ENCODE data around the gene HAUS3. TPM values are rescaled to one million over a fixed set of nuclear protein-coding genes. Genes with fewer than 3 reads are reported as not detected.

HAUS3 gene
- total RNA-seq, 1 donor, result 18.9 TPM

DNA sequence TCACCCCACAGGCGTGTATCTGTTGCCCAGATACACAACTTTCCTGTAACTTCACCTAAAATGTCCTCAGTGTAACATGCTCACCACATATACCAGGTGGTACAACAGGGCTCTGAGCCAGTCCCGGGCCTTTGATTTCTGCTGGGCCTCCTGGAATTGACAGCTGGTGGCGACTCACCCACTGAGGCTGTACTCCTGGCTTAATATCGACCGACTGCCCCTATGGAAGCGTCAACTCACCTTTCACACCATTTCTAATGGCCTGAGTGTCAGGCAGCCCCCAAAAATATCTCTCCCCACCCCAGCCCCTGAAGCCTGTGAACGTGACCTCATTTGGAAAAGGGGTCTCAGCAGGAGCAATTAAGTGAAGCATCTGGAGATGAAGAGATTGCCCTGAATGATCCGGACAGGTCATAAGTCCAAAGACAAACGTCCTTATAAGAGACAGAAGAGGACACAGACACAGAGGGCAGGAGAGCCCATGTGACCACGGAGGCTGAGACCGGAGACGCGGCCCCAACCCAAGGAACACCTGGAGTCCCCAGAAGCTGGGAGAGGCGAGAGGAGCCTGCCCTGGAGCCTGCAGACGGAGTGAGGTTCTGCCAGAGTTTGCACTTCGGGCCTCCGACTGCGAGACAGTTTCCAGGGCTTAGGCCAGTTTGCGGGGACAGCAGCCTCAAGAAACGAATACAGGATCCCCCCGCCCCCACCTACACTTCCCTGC lies 32.6 kb upstream of the HAUS3 start:
- DNase-seq (ENCODE audit: low read depth), result no peak
- TF ChIP-seq, protein P1, sequence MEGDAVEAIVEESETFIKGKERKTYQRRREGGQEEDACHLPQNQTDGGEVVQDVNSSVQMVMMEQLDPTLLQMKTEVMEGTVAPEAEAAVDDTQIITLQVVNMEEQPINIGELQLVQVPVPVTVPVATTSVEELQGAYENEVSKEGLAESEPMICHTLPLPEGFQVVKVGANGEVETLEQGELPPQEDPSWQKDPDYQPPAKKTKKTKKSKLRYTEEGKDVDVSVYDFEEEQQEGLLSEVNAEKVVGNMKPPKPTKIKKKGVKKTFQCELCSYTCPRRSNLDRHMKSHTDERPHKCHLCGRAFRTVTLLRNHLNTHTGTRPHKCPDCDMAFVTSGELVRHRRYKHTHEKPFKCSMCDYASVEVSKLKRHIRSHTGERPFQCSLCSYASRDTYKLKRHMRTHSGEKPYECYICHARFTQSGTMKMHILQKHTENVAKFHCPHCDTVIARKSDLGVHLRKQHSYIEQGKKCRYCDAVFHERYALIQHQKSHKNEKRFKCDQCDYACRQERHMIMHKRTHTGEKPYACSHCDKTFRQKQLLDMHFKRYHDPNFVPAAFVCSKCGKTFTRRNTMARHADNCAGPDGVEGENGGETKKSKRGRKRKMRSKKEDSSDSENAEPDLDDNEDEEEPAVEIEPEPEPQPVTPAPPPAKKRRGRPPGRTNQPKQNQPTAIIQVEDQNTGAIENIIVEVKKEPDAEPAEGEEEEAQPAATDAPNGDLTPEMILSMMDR (IDR thresholded peaks at IDR 0.05; ENCODE audit: insufficient read depth, low read length), result no peak

DNA sequence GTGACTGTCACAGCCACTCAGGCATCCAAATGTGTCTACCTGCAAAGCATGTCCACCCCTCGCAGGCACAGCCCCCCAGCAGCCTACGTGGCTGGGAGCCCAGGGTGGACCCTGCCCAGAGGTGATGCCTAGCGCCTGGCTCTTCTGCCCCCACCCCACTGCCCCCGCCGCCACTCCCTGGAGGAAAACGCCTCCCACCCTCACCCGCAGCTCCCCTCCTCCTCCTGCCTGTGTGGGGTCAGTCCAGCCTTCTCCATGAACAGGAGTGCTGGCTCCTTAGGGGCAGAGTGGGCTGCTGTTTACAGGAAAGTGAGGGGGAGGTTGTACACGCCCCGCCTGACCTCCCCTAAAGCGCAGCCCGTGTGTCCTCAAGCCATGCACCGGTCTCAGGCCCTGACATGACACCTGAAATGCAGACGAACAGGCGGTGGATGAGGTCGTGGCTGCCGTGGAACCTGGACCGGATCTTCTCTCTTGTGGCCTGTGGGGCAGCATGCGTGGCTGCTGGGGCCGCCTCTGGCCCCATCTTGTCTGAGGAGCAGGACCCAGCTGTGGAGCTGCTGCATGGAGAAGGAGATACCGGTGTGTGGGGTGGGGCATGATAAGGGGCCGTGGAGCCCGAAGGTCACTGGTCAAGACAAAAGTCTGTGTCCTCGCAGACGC lies 31.9 kb upstream of the HAUS3 start:
- DNase-seq (ENCODE audit: low read depth), result no peak
- TF ChIP-seq, protein P1 (IDR thresholded peaks at IDR 0.05; ENCODE audit: insufficient read depth, low read length), result no peak
- H3K4me3 ChIP-seq (ENCODE audit: low read depth, low read length), result no peak overlapping the region

More for the DNA sequence above, 32.6 kb upstream of the HAUS3 start:
- H3K4me3 ChIP-seq (ENCODE audit: low read depth, low read length), result no peak overlapping the region

DNA sequence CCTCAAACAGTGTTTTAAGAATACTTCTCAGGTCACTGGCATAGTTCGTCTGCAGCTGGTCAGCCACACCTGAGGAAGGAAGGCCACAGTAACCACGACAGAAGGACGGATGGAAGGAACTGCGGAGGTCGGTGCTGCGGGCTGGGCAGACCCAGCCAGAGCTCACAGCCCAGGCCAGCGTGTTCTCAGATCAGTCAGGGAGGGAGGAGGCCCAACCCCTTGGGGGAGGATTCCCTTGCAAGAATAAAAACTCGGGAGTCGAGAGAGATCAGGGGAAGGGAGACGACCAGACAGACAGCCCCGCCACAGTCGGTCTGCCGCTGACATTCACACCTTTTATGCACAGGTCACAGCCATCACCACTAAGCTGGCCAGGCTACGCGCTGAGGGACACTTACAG lies 31.3 kb upstream of the HAUS3 start:
- TF ChIP-seq, protein P1 (IDR thresholded peaks at IDR 0.05; ENCODE audit: insufficient read depth, low read length), result no peak
- H3K4me3 ChIP-seq (ENCODE audit: low read depth, low read length), result no peak overlapping the region
- no peak for DNase-seq (ENCODE audit: low read depth)

DNA sequence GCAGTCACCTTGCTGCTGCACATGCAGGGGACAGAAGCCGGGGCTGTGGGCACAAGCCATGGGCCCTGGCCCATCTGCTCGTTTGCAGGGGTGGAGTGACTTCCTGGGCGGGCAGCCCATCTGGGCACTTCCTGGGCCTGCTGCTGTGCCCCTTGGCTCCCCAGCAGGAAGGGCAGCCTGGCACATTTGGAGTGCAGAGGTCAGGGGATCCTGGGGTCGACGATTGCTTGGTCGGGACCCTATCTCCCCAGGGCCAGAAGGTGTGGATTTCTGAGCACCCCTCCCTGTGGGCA lies 30.9 kb upstream of the HAUS3 start:
- no peak for DNase-seq (ENCODE audit: low read depth)

DNA sequence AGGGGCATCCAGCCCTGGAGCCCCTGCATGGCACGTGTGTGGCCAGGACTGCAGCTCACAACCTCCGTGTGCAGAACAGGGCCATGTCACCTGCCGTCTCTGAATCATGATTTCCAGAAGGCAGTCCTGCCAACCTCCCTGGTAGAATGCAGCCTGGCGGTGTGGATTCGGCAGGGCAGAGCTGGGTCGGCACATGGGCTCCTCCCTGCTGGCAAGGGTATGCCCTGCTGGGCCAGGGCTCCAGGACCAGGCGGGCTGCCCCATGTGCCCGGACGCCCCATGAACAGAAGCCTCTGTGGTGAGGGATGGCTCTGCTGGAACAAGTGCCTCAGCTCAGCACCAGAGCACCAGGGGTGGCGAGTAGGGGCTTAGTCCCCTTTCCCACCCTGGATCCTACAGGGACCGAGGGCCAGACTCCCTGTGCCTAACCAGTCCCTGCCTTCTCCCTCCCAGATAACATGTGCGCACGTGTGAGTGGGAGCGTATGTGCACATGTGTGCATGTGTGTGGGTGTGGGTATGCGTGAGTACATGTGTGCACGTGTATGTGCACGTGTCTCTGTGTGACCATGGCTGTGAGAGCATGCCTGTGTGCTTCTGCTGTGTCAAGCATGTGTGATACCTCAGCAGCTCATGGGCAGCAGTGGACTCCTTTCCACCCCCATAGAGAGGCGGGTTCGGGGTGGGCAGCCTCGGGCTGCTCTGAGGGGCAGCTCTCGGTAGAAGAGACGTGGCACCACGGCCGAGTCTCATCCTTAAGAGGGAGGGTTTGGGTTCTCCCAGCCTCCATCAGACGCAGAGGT lies 30.3 kb upstream of the HAUS3 start:
- TF ChIP-seq, protein P1 (IDR thresholded peaks at IDR 0.05; ENCODE audit: insufficient read depth, low read length), result no peak
- DNase-seq (ENCODE audit: low read depth), result no peak
- H3K4me3 ChIP-seq (ENCODE audit: low read depth, low read length), result no peak overlapping the region

More for the DNA sequence above, 30.9 kb upstream of the HAUS3 start:
- no peak overlapping the region for H3K4me3 ChIP-seq (ENCODE audit: low read depth, low read length)
- TF ChIP-seq, protein P1 (IDR thresholded peaks at IDR 0.05; ENCODE audit: insufficient read depth, low read length), result no peak

DNA sequence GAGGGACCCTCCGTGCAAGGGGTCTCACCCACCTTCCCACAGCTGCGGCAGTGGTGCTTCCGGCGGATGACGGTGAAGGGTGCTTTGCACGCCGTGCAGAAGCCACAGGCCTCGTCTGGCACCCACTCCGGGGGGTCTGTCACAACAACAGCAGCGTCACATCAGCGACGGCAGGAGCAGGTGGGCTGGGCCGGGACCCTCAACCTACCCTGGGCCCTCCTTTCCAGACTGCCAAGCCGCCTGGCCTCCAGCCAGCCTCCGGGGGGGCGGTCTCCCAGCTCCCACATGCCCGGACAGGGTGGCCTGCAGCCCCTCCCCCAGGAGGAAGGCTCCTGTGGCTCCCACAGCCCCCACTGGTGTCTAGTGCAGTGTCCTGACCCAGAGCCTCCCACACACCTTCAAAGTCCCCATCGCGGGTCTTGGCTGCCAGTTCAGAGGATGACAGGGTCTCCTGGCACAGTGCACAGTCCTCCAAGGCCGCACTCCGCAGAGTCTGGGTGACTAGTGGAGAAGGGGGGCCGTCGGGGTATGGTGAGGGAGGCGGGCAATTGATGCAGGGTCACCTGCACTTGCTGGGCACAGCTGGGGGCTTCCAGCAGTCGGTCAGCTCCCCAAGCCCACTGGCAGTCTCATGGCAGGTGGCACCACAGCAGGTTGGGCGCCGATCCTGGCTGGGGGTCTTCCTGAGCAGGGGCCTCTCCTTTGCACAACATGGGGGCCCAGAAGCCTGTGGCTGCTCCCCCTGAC lies 29.5 kb upstream of the HAUS3 start:
- no peak for DNase-seq (ENCODE audit: low read depth)
- TF ChIP-seq, protein P1 (IDR thresholded peaks at IDR 0.05; ENCODE audit: insufficient read depth, low read length), result no peak
- H3K4me3 ChIP-seq (ENCODE audit: low read depth, low read length), result no peak overlapping the region
